ENCODE data around the gene SHOX. TPM values are rescaled to one million over a fixed set of nuclear protein-coding genes. Genes with fewer than 3 reads are reported as not detected.

Gene SHOX
- total RNA-seq, 2 donors from 2014 or later, result not detected

DNA sequence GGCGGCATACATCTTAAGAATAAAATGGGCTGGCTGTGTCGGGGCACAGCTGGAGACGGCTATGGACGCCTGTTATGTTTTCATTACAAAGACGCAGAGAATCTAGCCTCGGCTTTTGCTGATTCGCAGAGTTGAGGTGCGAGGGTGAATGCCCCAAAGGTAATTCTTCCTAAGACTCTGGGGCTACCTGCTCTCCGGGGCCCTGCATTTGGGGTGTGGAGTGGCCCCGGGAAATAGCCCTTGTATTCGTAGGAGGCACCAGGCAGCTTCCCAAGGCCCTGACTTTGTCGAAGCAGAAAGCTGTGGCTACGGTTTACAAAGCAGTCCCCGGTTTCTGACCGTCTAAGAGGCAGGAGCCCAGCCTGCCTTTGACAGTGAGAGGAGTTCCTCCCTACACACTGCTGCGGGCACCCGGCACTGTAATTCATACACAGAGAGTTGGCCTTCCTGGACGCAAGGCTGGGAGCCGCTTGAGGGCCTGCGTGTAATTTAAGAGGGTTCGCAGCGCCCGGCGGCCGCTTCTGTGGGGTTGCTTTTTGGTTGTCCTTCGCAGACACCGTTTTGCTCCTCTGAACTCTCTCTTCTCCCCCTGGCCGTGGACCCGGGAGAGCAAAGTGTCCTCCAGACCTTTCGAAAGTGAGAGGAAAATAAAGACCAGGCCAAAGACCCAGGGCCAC, 1.9 kb downstream of the SHOX start:
- no peak for TF ChIP-seq CTCF (conservative IDR thresholded peaks at IDR 0.05)
- WGBS, 2 experiments (ENCODE audit: insufficient coverage in 1 of 2, insufficient read length in 1 of 2), result 3 to 4% methylated on average over 13 to 30 of the region's 30 CpGs
- H3K36me3 Mint-ChIP-seq (ENCODE audit: low read depth), result no peaks in the 10 kb centered on the region
- Histone ChIP-seq H3K4me3 (ENCODE audit: low read length) (no peak overlapping the region), H3K4me1 (ENCODE audit: control insufficient read depth, insufficient read depth, low read length) (peaks cover 8% of the 10 kb centered on the region), H3K36me3 (ENCODE audit: control insufficient read depth, insufficient read depth, low read length) (no peaks in the 10 kb centered on the region), H3K9me3 (ENCODE audit: control insufficient read depth, low read length) (peaks cover 6% of the 10 kb centered on the region), H3K9ac (ENCODE audit: extremely low read depth, low read length, poor library complexity, severe bottlenecking) (no peak overlapping the region), H3K27ac (ENCODE audit: low read depth, low read length) (no peak overlapping the region), H3K27me3 (ENCODE audit: control insufficient read depth, insufficient read depth, low read length, poor library complexity, severe bottlenecking) (peaks cover 95% of the 10 kb centered on the region)
- H3K4me3 Mint-ChIP-seq, result no peak overlapping the region
- H3K27ac Mint-ChIP-seq, result no peak overlapping the region
- DNase-seq, result peak; percentile 73
- H3K4me1 Mint-ChIP-seq, result peaks cover 4% of the 10 kb centered on the region
- peaks cover 90% of the 10 kb centered on the region for H3K27me3 Mint-ChIP-seq (ENCODE audit: insufficient read depth)
- no peaks in the 10 kb centered on the region for H3K9me3 Mint-ChIP-seq

DNA sequence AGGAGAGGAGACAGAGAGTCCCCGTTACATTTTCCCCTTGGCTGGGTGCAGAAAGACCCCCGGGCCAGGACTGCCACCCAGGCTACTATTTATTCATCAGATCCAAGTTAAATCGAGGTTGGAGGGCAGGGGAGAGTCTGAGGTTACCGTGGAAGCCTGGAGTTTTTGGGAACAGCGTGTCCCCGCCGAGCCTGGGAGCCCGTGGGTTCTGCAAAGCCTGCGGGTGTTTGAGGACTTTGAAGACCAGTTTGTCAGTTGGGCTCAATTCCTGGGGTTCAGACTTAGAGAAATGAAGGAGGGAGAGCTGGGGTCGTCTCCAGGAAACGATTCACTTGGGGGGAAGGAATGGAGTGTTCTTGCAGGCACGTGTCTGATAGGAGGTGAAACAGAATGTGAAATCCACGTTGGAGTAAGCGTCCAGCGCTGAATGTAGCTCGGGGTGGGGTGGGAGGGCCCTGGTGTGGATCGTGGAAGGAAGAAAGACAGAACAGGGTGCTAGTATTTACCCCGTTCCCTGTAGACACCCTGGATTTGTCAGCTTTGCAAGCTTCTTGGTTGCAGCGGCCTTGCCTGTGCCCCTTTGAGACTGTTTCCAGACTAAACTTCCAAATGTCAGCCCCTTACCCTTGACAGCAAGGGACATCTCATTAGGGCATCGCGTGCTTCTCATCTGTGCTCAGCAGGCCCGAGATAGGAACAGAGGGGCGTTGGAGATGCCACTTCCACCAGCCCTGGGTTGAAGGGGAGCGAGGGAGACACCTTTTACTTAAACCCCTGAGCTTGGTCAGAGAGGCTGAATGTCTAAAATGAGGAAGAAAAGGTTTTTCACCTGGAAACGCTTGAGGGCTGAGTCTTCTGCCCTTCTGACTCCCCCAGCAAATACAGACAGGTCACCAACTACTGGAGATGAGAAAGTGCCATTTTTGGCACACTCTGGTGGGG, 2.7 kb downstream of the SHOX start:
- Histone ChIP-seq H3K27ac (ENCODE audit: low read depth, low read length) (no peak overlapping the region), H3K9me3 (ENCODE audit: control insufficient read depth, low read length) (peaks cover 6% of the 10 kb centered on the region), H3K27me3 (ENCODE audit: control insufficient read depth, insufficient read depth, low read length, poor library complexity, severe bottlenecking) (peaks cover 95% of the 10 kb centered on the region), H3K9ac (ENCODE audit: extremely low read depth, low read length, poor library complexity, severe bottlenecking) (no peak overlapping the region), H3K4me3 (ENCODE audit: low read length) (no peak overlapping the region), H3K4me1 (ENCODE audit: control insufficient read depth, insufficient read depth, low read length) (peaks cover 8% of the 10 kb centered on the region), H3K36me3 (ENCODE audit: control insufficient read depth, insufficient read depth, low read length) (no peaks in the 10 kb centered on the region)
- 5% methylated on average over 21 to 25 of the region's 25 CpGs for WGBS, 2 experiments (ENCODE audit: insufficient coverage in 1 of 2, insufficient read length in 1 of 2)
- no peak for TF ChIP-seq CTCF (conservative IDR thresholded peaks at IDR 0.05)
- Mint-ChIP-seq H3K27ac (no peak overlapping the region), H3K36me3 (ENCODE audit: low read depth) (no peaks in the 10 kb centered on the region), H3K4me1 (peaks cover 12% of the 10 kb centered on the region), H3K9me3 (no peaks in the 10 kb centered on the region), H3K27me3 (ENCODE audit: insufficient read depth) (peaks cover 90% of the 10 kb centered on the region), H3K4me3 (no peak overlapping the region)
- DNase-seq, result no peak

- Histone ChIP-seq H3K4me3 (ENCODE audit: low read length) (no peak overlapping the region), H3K9ac (ENCODE audit: extremely low read depth, low read length, poor library complexity, severe bottlenecking) (no peak overlapping the region), H3K4me1 (ENCODE audit: control insufficient read depth, insufficient read depth, low read length) (peaks cover 8% of the 10 kb centered on the region), H3K9me3 (ENCODE audit: control insufficient read depth, low read length) (peaks cover 1% of the 10 kb centered on the region), H3K36me3 (ENCODE audit: control insufficient read depth, insufficient read depth, low read length) (no peaks in the 10 kb centered on the region), H3K27ac (ENCODE audit: low read depth, low read length) (no peak overlapping the region), H3K27me3 (ENCODE audit: control insufficient read depth, insufficient read depth, low read length, poor library complexity, severe bottlenecking) (peaks cover 95% of the 10 kb centered on the region)
- peaks cover 19% of the 10 kb centered on the region for H3K4me1 Mint-ChIP-seq
- H3K36me3 Mint-ChIP-seq (ENCODE audit: low read depth), result no peaks in the 10 kb centered on the region
- peaks cover under 1% of the 10 kb centered on the region for H3K9me3 Mint-ChIP-seq
- H3K27ac Mint-ChIP-seq, result no peak overlapping the region
- WGBS, 2 experiments (ENCODE audit: insufficient coverage in 1 of 2, insufficient read length in 1 of 2), result 3% methylated on average over 40 to 83 of the region's 84 CpGs
- DNase-seq, result peak; percentile 70
- no peak for TF ChIP-seq CTCF (conservative IDR thresholded peaks at IDR 0.05)
- H3K4me3 Mint-ChIP-seq, result no peak overlapping the region
- H3K27me3 Mint-ChIP-seq (ENCODE audit: insufficient read depth), result peaks cover 92% of the 10 kb centered on the region
Observed at GRCh38 chrX:633985-634958, 3.7 kb downstream of the SHOX start.

All from endodermal cell (in vitro differentiated cells).